ENCODE measurements around the gene PPL.

GRCh38 chr16:4924593-4925292 is 12.2 kb downstream of the PPL start:
- no peak for TF ChIP-seq CTCF (IDR thresholded peaks at IDR 0.05)
- no peak for TF ChIP-seq POLR2A (IDR thresholded peaks at IDR 0.05)

Measured in heart left ventricle (tissue), 13 donors.